ENCODE measurements around the gene CRISP1.

DNA sequence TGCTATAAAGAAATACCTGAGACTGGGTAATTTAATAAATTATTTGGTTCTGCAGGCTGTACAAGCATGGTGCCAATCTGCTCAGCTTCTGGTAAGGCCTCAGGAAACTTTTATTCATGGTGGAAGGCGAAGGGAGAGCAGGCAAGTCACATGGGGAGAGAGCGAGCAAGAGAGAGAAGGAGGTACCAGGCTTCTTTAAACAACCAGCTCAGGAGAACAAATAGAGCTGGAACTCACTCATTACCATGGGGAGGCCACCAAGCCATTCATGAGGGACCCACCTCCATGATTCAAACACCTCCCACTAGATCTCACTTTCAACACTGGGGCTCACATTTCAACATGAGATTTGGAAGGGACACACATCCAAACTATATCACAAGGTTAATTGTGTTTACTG is 44.9 kb upstream of the CRISP1 start:
- TF ChIP-seq, protein P1, sequence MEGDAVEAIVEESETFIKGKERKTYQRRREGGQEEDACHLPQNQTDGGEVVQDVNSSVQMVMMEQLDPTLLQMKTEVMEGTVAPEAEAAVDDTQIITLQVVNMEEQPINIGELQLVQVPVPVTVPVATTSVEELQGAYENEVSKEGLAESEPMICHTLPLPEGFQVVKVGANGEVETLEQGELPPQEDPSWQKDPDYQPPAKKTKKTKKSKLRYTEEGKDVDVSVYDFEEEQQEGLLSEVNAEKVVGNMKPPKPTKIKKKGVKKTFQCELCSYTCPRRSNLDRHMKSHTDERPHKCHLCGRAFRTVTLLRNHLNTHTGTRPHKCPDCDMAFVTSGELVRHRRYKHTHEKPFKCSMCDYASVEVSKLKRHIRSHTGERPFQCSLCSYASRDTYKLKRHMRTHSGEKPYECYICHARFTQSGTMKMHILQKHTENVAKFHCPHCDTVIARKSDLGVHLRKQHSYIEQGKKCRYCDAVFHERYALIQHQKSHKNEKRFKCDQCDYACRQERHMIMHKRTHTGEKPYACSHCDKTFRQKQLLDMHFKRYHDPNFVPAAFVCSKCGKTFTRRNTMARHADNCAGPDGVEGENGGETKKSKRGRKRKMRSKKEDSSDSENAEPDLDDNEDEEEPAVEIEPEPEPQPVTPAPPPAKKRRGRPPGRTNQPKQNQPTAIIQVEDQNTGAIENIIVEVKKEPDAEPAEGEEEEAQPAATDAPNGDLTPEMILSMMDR (IDR thresholded peaks at IDR 0.05), result no peak
- no peak for TF ChIP-seq POLR2A (IDR thresholded peaks at IDR 0.05)

Measured in lower leg skin (tissue), 3 donors.